GM18907 (cell line): ENCODE measurements around the gene KIFC3.
"Not testable (repeated sequence)": the region's sequence is repeated elsewhere in the genome, so short reads cannot be mapped to it uniquely, and the experiment has no call there.

ENCODE experiments used
- ATAC-seq: cut with Tn5 transposase; IDR thresholded peaks from one replicate; pipeline ENCODE4 v1.9.1; 2021; ENCODE audit warnings: mild to moderate bottlenecking, moderate library complexity; ENCODE audit not compliant: unreplicated experiment

The KIFC3 gene

DNA sequence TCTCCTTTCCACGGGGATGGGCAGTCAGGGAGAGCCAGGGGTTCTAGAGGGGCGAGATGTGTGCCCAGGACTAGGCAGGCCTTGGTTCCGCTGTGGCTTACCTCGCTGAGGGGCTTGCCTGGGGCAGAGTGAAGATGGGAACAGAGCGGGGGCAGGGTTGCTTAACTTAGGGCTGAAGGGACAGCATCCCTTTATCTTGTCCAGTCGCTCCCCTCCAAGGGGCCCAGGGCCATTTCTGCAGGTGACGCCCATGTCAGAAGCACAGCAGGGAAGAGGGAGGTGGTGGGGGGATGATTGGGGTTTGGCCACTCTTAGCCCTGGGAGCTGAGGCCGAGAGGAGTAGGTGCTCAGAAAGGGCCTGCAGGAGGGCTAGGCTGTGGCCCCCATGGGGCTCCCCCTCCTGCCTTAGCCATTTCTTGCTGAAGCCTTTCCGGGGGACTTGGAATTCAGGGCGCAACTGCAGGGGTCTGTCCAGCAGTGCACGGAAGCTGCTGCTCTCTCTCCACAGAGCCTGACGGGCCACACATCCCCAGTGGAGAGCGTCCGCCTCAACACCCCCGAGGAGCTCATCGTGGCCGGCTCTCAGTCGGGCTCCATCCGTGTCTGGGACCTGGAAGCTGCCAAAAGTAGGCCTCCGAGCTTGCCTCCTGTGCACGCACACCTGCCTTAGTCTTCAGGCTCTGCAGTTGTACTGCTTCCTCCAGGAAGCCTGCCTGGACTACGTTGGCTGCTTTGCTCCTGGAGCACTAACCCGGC is 58.2 kb downstream of the KIFC3 start:
- no peak for ATAC-seq

GRCh38 chr16:57743458-57743857 is 58.8 kb downstream of the KIFC3 start:
- ATAC-seq = no peak

DNA sequence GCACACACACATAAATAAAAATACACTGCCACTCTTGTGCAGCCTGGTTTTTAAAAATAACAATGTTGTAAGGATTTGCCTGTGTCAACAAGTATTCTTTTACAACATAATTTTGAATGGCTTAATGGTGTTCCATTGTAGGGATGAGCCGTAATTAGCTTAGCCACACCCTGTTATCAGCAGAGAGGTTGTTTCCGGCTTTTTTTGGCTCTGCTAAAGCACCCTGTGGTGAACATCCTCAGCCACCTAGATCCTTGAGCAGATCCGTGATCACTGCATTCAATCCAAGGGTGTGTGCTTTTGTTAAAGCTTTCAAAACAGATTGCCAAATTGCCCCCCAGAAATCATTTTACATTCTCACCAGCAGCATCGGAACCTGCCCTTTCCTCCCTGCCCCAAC is 59.7 kb downstream of the KIFC3 start:
- ATAC-seq = no peak

DNA sequence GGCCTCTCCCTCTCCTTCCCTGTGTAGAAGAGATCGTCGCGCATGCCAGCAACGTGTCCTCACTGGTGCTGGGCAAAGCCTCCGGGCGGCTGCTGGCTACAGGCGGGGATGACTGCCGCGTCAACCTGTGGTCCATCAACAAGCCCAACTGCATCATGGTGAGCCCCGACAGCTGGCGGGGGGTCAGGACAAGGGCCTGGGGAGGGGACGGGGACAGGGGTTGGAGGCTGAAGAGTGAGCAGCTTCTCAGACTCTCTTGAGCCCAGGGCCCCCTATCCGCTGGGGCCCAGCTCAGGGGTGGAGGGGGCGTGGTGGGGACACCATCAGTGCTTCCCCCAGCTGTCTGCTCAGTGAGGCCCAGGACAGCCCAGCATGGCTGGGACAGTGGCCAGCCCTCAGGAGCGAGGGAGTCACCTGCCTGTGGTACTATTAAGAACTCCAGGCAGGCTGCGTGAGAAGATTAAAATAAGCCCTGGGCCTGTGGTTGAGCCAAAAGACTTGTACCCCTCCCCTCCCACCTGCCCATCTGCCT is 60.6 kb downstream of the KIFC3 start:
- no peak for ATAC-seq

- no peak for ATAC-seq
Measured at GRCh38 chr16:57740423-57741071, 61.7 kb downstream of the KIFC3 start.

DNA sequence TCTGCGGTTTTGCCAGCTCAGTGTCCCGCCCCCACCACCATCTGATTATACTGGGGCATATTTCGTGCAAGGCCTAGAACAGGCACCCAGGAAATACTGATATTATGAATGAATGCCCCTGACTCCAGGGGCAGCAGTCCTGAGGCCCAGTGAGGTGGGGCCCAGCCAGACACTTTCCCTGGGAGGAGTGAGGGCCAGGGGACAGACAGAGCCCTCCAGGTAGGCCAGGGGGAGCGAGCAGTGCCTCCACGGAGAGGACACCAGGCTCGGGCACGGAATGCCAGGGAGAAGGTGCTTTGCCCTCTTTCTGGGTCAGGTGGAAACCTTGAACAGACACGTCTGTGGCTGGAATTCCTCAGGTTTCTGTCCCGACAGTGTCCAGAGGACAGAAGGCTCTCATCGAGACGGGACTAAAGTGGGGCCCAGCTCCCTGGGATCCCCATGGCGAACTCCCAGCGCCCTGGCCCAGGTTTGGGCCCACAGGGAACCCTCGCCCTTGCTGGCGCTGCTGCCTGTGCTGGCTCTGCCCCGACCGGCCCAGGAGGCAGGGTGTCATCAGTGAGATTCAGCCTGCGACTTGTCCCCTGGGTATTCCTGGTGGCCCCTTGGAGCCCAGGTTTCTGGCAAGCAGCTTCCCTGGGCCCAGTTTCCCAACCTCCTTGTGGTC is 62.4 kb downstream of the KIFC3 start:
- no peak for ATAC-seq

DNA sequence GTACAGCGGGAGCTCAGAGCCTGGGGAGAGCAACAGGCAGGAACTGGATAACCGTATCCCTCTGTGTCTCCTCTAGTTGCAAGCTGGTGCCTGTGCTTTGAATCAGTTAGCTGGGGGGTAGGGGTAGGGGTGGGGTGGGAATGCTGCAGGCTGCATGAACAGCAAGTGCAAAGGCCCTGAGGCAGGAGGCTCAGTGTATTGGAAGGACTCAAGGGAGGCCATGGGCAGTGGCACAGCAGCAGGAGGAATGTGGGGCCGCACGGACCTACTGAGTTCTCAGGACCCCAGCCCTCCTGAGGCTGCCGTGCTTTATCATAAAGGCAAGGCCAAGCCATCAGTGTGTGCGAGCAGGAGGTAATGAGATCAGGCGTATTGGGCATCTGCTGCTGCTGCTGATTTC is 63.4 kb downstream of the KIFC3 start:
- ATAC-seq = no peak

DNA sequence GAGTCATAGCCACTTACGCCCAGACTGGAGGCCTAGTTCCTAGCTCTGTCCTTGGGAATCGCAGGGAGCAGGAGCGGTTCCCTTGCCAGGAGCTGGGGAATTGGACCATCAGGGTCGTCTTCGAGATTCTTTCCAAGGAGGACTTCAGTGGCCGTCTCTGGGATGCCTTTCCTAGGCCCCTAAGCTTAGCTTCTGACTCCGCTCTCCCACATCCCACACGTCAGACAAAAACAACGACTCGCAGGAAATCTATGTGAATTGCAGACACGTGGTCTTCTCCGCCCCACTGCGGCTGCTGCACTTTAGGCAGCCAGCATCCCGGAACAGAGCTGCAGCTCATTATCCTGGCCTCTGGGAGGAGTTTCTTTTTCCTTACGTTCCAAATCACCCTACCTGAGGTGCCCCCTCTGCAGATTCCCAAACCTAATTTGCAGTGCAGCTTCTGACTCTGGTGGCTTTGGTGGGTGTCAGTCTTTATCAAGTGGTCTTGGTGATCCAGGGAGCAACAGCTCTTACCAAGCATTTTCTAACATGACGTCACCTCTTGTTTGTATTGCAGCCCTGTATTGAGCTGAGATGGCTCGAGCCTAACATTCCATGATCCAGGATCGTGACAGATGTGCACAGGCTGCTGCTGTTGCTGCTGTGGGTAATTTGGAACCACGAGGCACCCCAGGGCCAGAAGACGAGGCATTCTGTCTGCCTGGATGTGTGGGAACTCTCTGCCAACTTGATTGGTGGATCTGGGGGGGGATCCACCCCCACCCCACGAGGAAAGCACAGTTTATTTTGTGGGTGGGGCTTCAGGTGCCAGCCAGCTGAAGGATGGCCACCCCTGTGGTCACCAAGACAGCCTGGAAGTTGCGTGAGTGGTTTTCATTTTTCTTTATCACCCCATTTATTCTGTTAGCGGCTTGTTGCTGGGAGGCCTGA is 65.6 kb downstream of the KIFC3 start:
- ATAC-seq = no peak

DNA sequence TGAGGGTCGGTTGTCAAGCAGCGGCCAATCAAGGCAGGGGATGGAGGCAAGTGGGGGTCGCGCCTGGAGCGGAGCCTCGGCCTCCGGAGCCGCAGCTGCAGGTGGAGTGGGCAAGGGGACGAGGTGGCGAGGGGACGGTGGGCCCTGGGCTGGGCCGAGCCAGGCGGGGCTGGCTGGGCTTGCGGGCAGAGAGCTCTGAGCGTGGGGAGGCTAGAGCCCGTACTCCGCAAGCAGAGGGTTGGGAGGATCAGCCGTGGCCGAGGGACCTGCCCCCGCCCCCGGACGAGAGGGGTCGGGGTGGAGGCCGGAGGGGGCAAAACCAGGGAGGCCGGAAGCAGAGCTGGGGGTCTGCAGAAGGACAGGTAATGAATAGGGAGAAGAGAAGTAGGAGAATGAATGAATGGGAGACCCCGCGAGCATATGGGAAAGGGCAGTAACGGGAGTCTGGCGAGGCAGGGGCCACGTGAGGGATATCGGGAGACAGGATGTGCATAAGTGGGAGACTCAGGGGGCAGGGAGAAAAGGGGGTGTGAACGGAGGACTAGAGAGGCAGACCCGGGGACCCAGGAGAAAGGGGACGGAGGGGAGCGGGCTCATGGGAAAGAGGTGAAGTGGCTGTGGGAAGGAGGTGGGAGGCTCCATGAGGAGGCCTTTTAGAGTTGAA is 66.4 kb downstream of the KIFC3 start, which contains the start of gene KATNB1:
Gene KATNB1, plus strand, starts transcription at position 16 of the 664 bp plus-strand sequence. CDS start 1,474 bp downstream, outside the sequence.
- no peak for ATAC-seq

GRCh38 chr16:57734925-57735754 is 67.2 kb downstream of the KIFC3 start:
- peak; percentile 88 for ATAC-seq

- ATAC-seq = no peak
Measured at GRCh38 chr16:57734308-57734924, 67.9 kb downstream of the KIFC3 start.

DNA sequence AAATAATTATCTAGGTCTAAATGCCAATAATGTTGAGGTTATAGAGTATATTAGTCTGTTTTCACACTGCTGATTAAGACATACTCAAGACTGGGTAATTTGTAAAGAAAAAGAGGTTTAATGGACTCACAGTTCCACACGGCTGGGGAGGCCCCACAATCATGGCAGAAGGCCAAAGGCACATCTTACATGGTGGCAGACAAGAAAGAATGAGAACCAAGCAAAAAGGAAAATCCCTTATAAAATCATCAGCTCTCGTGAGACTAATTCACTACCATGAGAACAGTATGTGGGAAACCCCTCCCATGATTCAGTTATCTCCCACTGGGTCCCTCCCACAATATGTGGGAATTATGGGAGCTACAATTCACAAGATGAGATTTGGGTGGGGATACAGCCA is 69.6 kb downstream of the KIFC3 start:
- no peak for ATAC-seq

- ATAC-seq = no peak
Measured at GRCh38 chr16:57732037-57732436, 70.3 kb downstream of the KIFC3 start.

DNA sequence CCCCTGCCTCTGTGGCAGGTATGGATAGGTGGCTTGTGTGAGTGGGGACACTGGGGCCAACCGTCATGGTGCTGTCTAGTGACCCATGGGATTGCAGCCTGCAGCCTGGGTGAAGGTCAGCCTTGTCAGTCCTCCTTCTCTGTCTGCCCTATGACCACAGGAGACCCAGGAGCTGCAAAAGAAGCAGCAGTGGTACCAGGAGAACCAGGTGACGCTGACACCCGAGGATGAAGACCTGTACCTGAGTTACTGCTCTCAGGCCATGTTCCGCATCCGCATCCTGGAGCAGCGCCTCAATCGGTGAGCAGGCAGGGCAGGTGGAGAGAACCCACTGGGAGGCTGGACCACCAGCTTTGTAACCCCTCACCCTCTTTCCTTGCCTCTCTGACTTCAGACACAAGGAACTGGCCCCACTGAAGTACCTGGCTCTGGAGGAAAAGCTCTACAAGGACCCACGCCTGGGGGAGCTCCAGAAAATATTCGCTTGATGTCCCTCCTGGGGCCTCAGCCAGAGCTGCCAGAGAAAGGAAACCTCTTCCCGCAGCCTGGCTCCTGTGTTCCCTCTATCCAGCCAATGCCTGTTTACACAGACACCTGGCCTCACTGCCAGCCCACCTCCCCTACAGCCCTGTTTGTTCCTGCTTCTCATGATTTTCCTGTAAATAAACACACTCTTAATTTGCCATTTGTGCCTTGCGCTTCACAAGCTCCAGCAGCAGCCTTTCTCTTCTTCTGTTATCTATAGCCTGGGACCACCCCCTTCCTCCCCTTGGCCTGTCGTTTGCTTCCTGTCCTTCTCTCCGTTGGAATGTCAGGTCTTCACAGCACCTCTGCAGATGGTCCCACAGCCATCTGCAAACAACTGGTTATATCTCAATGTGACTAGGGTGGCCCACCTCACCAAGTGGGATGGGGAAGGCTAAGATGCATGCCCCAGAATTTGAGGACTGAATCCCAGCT is 71.2 kb downstream of the KIFC3 start:
- no peak for ATAC-seq

DNA sequence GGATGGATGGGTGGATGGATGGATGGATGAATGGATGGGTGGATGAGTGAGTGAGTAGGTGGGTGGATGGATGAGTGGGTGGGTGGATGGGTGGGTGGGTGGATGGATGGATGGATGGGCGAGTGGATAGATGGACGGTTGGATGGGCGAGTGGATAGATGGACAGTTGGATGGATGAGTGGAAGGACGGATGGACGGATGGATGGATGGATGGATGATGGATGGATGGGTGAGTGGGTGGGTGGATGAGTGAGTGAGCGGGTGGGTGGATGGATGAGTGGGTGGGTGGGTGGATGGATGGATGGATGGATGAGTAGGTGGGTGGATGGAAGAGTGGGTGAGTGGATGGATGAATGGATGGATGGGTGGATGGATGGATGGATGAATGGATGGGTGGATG is 72.4 kb downstream of the KIFC3 start:
- not testable (repeated sequence) for ATAC-seq

DNA sequence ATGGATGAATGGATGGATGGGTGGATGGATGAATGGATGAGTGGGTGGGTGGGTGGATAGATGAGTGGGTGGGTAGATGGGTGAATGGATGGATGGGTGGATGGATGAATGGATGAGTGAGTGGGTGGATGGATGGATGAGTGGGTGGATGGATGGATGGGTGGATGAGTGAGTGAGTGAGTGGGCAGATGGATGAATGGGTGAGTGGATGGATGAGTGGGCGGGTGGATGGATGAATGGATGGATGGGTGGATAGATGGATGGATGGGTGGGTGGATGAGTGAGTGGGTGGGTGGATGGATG is 73.2 kb downstream of the KIFC3 start:
- ATAC-seq = no peak

GRCh38 chr16:57728336-57729181 is 73.7 kb downstream of the KIFC3 start:
- no peak for ATAC-seq
